ENCODE results near the gene CDH15.

Gene CDH15

GRCh38 chr16:89202422-89203215, 31.1 kb downstream of the CDH15 start:
- H3K9me3 ChIP-seq (ENCODE audit: control insufficient read depth, insufficient read depth, low read length): no peaks in the 10 kb centered on the region
- no peak overlapping the region for H3K27ac ChIP-seq (ENCODE audit: low read depth, low read length)
- H3K27me3 ChIP-seq (ENCODE audit: control insufficient read depth, low read length): no peaks in the 10 kb centered on the region
- no peak overlapping the region for H3K4me2 ChIP-seq (ENCODE audit: low read length)
- H3K36me3 ChIP-seq (ENCODE audit: control insufficient read depth, low read length): no peaks in the 10 kb centered on the region
- H4K20me1 ChIP-seq (ENCODE audit: control insufficient read depth, insufficient read depth, low read depth, low read length): no peaks in the 10 kb centered on the region
- H3K9me2 ChIP-seq (replicated peaks; ENCODE audit: control insufficient read depth, low read length): no peaks in the 10 kb centered on the region
- no peak overlapping the region for H3K4me3 ChIP-seq (ENCODE audit: low read length)
- H3K79me2 ChIP-seq (ENCODE audit: control insufficient read depth, low read length): no peaks in the 10 kb centered on the region
- H3K4me1 ChIP-seq (ENCODE audit: control insufficient read depth, low read length): no peaks in the 10 kb centered on the region
- H3F3A ChIP-seq (ENCODE audit: control insufficient read depth, insufficient read depth): no peaks in the 10 kb centered on the region
- TF ChIP-seq CTCF (IDR thresholded peaks at IDR 0.05; ENCODE audit: low read depth, low read length, poor library complexity, severe bottlenecking): no peak
- TF ChIP-seq EZH2phosphoT487 (IDR thresholded peaks at IDR 0.05; ENCODE audit: borderline replicate concordance, low read length): no peak

GRCh38 chr16:89207993-89208392, 36.4 kb downstream of the CDH15 start:
- no peaks in the 10 kb centered on the region for H3K36me3 ChIP-seq (ENCODE audit: control insufficient read depth, low read length)
- no peaks in the 10 kb centered on the region for H3K79me2 ChIP-seq (ENCODE audit: control insufficient read depth, low read length)
- no peaks in the 10 kb centered on the region for H3K9me3 ChIP-seq (ENCODE audit: control insufficient read depth, insufficient read depth, low read length)

GRCh38 chr16:89209522-89210044, 38.0 kb downstream of the CDH15 start:
- H3K27ac ChIP-seq (ENCODE audit: low read depth, low read length): no peak overlapping the region
- TF ChIP-seq EZH2phosphoT487 (IDR thresholded peaks at IDR 0.05; ENCODE audit: borderline replicate concordance, low read length) (no peak), CTCF (IDR thresholded peaks at IDR 0.05; ENCODE audit: low read depth, low read length, poor library complexity, severe bottlenecking) (no peak)
- no peaks in the 10 kb centered on the region for H3K9me3 ChIP-seq (ENCODE audit: control insufficient read depth, insufficient read depth, low read length)
- H3K4me3 ChIP-seq (ENCODE audit: low read length): no peak overlapping the region
- H3F3A ChIP-seq (ENCODE audit: control insufficient read depth, insufficient read depth): no peaks in the 10 kb centered on the region; the same call in 1 of the 2 replicates
- no peaks in the 10 kb centered on the region for H3K36me3 ChIP-seq (ENCODE audit: control insufficient read depth, low read length)
- no peaks in the 10 kb centered on the region for H4K20me1 ChIP-seq (ENCODE audit: control insufficient read depth, insufficient read depth, low read depth, low read length)
- peaks cover 11% of the 10 kb centered on the region; the same call in 1 of the 2 replicates for H3K27me3 ChIP-seq (ENCODE audit: control insufficient read depth, low read length)
- H3K4me2 ChIP-seq (ENCODE audit: low read length): no peak overlapping the region
- peaks cover 11% of the 10 kb centered on the region for H3K4me1 ChIP-seq (ENCODE audit: control insufficient read depth, low read length)
- no peaks in the 10 kb centered on the region for H3K79me2 ChIP-seq (ENCODE audit: control insufficient read depth, low read length)
- no peaks in the 10 kb centered on the region for H3K9me2 ChIP-seq (replicated peaks; ENCODE audit: control insufficient read depth, low read length)

More at GRCh38 chr16:89207993-89208392, 36.4 kb downstream of the CDH15 start:
- Histone ChIP-seq H3F3A (ENCODE audit: control insufficient read depth, insufficient read depth) (no peaks in the 10 kb centered on the region), H3K9me2 (replicated peaks; ENCODE audit: control insufficient read depth, low read length) (no peaks in the 10 kb centered on the region), H3K4me2 (ENCODE audit: low read length) (no peak overlapping the region), H4K20me1 (ENCODE audit: control insufficient read depth, insufficient read depth, low read depth, low read length) (no peaks in the 10 kb centered on the region), H3K27me3 (ENCODE audit: control insufficient read depth, low read length) (peaks cover 11% of the 10 kb centered on the region; the same call in 1 of the 2 replicates), H3K27ac (ENCODE audit: low read depth, low read length) (no peak overlapping the region), H3K4me1 (ENCODE audit: control insufficient read depth, low read length) (peaks cover 11% of the 10 kb centered on the region), H3K4me3 (ENCODE audit: low read length) (no peak overlapping the region)
- no peak for TF ChIP-seq EZH2phosphoT487 (IDR thresholded peaks at IDR 0.05; ENCODE audit: borderline replicate concordance, low read length)
- no peak for TF ChIP-seq CTCF (IDR thresholded peaks at IDR 0.05; ENCODE audit: low read depth, low read length, poor library complexity, severe bottlenecking)
